Middle frontal gyrus (tissue), 1 donor: ENCODE measurements around the gene KCNJ6.
"Not testable (repeated sequence)": the region's sequence is repeated elsewhere in the genome, so short reads cannot be mapped to it uniquely, and the experiment has no call there.

ENCODE experiments used
- DNase-seq: peaks from one replicate; pipeline ENCODE4 v3.0.0-alpha.2; 2015; ENCODE audit warnings: low spot score; ENCODE audit errors: extremely low spot score

Gene KCNJ6

GRCh38 chr21:37780991-37781983 is 135.0 kb downstream of the KCNJ6 start:
- no peak for DNase-seq

- no peak for DNase-seq
Observed at GRCh38 chr21:37771181-37771580, 145.1 kb downstream of the KCNJ6 start.

- no peak for DNase-seq
Observed at GRCh38 chr21:37770461-37770860, 145.8 kb downstream of the KCNJ6 start.

GRCh38 chr21:37769656-37770055 is 146.6 kb downstream of the KCNJ6 start:
- no peak for DNase-seq

GRCh38 chr21:37767984-37768383 is 148.3 kb downstream of the KCNJ6 start:
- DNase-seq, result no peak

GRCh38 chr21:37766129-37766528 is 150.1 kb downstream of the KCNJ6 start:
- peak; percentile 37 for DNase-seq

GRCh38 chr21:37765221-37765900 is 150.9 kb downstream of the KCNJ6 start:
- DNase-seq, result no peak

GRCh38 chr21:37764691-37765090 is 151.6 kb downstream of the KCNJ6 start:
- DNase-seq, result no peak

- DNase-seq, result no peak
Observed at GRCh38 chr21:37763298-37763697, 153.0 kb downstream of the KCNJ6 start.

GRCh38 chr21:37762606-37763005 is 153.7 kb downstream of the KCNJ6 start:
- no peak for DNase-seq

GRCh38 chr21:37761406-37761805 is 154.9 kb downstream of the KCNJ6 start:
- DNase-seq, result not testable (repeated sequence)

- no peak for DNase-seq
Observed at GRCh38 chr21:37759777-37760176, 156.5 kb downstream of the KCNJ6 start.

GRCh38 chr21:37758982-37759381 is 157.3 kb downstream of the KCNJ6 start:
- no peak for DNase-seq

GRCh38 chr21:37757606-37758376 is 158.5 kb downstream of the KCNJ6 start:
- DNase-seq, result no peak

GRCh38 chr21:37753122-37753599 is 163.1 kb downstream of the KCNJ6 start:
- no peak for DNase-seq

- DNase-seq, result no peak
Observed at GRCh38 chr21:37751268-37751975, 164.8 kb downstream of the KCNJ6 start.

- no peak for DNase-seq
Observed at GRCh38 chr21:37749132-37749531, 167.1 kb downstream of the KCNJ6 start.

- no peak for DNase-seq
Observed at GRCh38 chr21:37748351-37748750, 167.9 kb downstream of the KCNJ6 start.

GRCh38 chr21:37746849-37747248 is 169.4 kb downstream of the KCNJ6 start:
- DNase-seq, result no peak

GRCh38 chr21:37744551-37744950 is 171.7 kb downstream of the KCNJ6 start:
- DNase-seq, result no peak

- DNase-seq, result no peak
Observed at GRCh38 chr21:37742532-37742931, 173.7 kb downstream of the KCNJ6 start.
